IMR-90 (cell line): ENCODE measurements around the gene PODNL1. TPM values are rescaled to one million over a fixed set of nuclear protein-coding genes. Genes with fewer than 3 reads are reported as not detected.

Experiments
- ATAC-seq: fragments of 200-7000 bp; cut with Tn5 transposase; 2 replicates; pipeline ENCODE4 v1.9.1; 2020; ENCODE audit warnings: low read depth, mild to moderate bottlenecking, moderate library complexity
- BruUV-seq: library from RNA; stranded (reverse); fragments of 400-500 nt; replicated peaks from 2 replicates; lab custom pipeline; 2021; lab: Mats Ljungman, UMichigan
- CTCF ChIA-PET: fragments of 300-600 bp; formaldehyde crosslinking; extraction: SDS; loops from one replicate; lab custom pipeline; 2021; ENCODE audit warnings: antibody characterized with exemption; lab: Yijun Ruan, JAX
- POLR2A ChIA-PET: fragments of 300-600 bp; sonication (Branson Sonifier 250); formaldehyde crosslinking; loops from one replicate; lab custom pipeline; 2022; ENCODE audit warnings: antibody characterized with exemption; ENCODE audit not compliant: unreplicated experiment; lab: Charles Lee
- DNase-seq: peaks from one replicate; pipeline ENCODE4 v3.0.0; 2013
- H2AFZ ChIP-seq: replicated peaks from 2 replicates; pipeline ENCODE3; 2013; ENCODE audit warnings: low read length, mild to moderate bottlenecking; ENCODE audit not compliant: poor library complexity
- H2AK5ac ChIP-seq: 2 replicates; pipeline ENCODE4 v1.6.1; 2013; ENCODE audit warnings: low read depth, low read length, inconsistent platforms
- H2AK9ac ChIP-seq: replicated peaks from 2 replicates; pipeline ENCODE3; 2013; ENCODE audit warnings: mild to moderate bottlenecking, low read depth, low read length, moderate library complexity; ENCODE audit not compliant: poor library complexity
- H2BK120ac ChIP-seq: 2 replicates; pipeline ENCODE4 v1.6.1; 2013; ENCODE audit warnings: low read depth, low read length, inconsistent platforms
- H2BK15ac ChIP-seq: 3 replicates; pipeline ENCODE4 v1.6.1; 2013; ENCODE audit warnings: low read depth, low read length, inconsistent platforms
- H2BK20ac ChIP-seq: 2 replicates; pipeline ENCODE4 v1.6.1; 2013; ENCODE audit warnings: low read depth, mild to moderate bottlenecking, inconsistent platforms, low read length, moderate library complexity
- H2BK5ac ChIP-seq: 2 replicates; pipeline ENCODE4 v1.6.1; 2013; ENCODE audit warnings: mild to moderate bottlenecking, low read depth, low read length, inconsistent platforms; ENCODE audit not compliant: poor library complexity, severe bottlenecking
- H3K14ac ChIP-seq: replicated peaks from 2 replicates; pipeline ENCODE4 v1.6.1; 2013; ENCODE audit warnings: low read depth, low read length, inconsistent platforms
- H3K18ac ChIP-seq: 2 replicates; pipeline ENCODE4 v1.6.1; 2013; ENCODE audit warnings: low read depth, low read length, control low read depth
- H3K23ac ChIP-seq: 2 replicates; pipeline ENCODE4 v1.6.1; 2013; ENCODE audit warnings: low read depth, low read length, inconsistent platforms
- H3K27ac ChIP-seq: 2 replicates; pipeline ENCODE4 v1.5.1; 2013; ENCODE audit warnings: mild to moderate bottlenecking, control low read depth, low read length; ENCODE audit not compliant: insufficient read depth
- H3K27me3 ChIP-seq: 2 replicates; pipeline ENCODE4 v1.6.1; 2013; ENCODE audit warnings: low read length; ENCODE audit not compliant: control insufficient read depth, insufficient read depth
- H3K36me3 ChIP-seq: 2 replicates; pipeline ENCODE4 v1.6.1; 2013; ENCODE audit warnings: low read length, mixed read lengths; ENCODE audit not compliant: control insufficient read depth, insufficient read depth
- H3K4ac ChIP-seq: 2 replicates; pipeline ENCODE4 v1.6.1; 2013; ENCODE audit warnings: low read depth, low read length, inconsistent platforms
- H3K4me1 ChIP-seq: 2 replicates; pipeline ENCODE4 v1.6.1; 2013; ENCODE audit warnings: low read length, mixed read lengths; ENCODE audit not compliant: control insufficient read depth, insufficient read depth
- H3K4me2 ChIP-seq: 2 replicates; pipeline ENCODE4 v1.6.1; 2013; ENCODE audit warnings: low read depth, mild to moderate bottlenecking, control low read depth, low read length, moderate library complexity
- H3K4me3 ChIP-seq: 2 replicates; pipeline ENCODE4 v1.5.1; 2013; ENCODE audit warnings: low read depth, mild to moderate bottlenecking, control low read depth, low read length, moderate library complexity; ENCODE audit not compliant: insufficient read depth
- H3K56ac ChIP-seq: 2 replicates; pipeline ENCODE4 v1.6.1; 2013; ENCODE audit warnings: low read length, inconsistent platforms; ENCODE audit not compliant: insufficient read depth; ENCODE audit errors: extremely low read depth
- H3K79me1 ChIP-seq, 2 experiments: 2 replicates each; pipeline ENCODE4 v1.6.1; 2013; ENCODE audit warnings: low read length in 2 of 2, inconsistent platforms in 1 of 2, low read depth in 1 of 2
- H3K9ac ChIP-seq: 2 replicates; pipeline ENCODE4 v1.6.1; 2013; ENCODE audit warnings: low read depth, low read length, control low read depth
- H3K9me1 ChIP-seq: 2 replicates; pipeline ENCODE4 v1.6.1; 2013; ENCODE audit warnings: low read length, inconsistent platforms; ENCODE audit not compliant: insufficient read depth
- H3K9me3 ChIP-seq: 2 replicates; pipeline ENCODE4 v1.6.1; 2013; ENCODE audit warnings: low read length; ENCODE audit not compliant: control insufficient read depth, insufficient read depth
- H4K20me1 ChIP-seq: 2 replicates; pipeline ENCODE4 v1.6.1; 2013; ENCODE audit warnings: low read length, inconsistent platforms; ENCODE audit not compliant: insufficient read depth
- H4K5ac ChIP-seq: 2 replicates; pipeline ENCODE4 v1.6.1; 2013; ENCODE audit warnings: mild to moderate bottlenecking, low read depth, low read length, control low read depth
- H4K8ac ChIP-seq, 2 experiments: 2 replicates each; pipeline ENCODE4 v1.6.1; 2013; ENCODE audit warnings: low read depth in 2 of 2, low read length in 2 of 2, control low read depth in 1 of 2, inconsistent platforms in 1 of 2
- H4K91ac ChIP-seq: 2 replicates; pipeline ENCODE4 v1.6.1; 2013; ENCODE audit warnings: low read depth, low read length, inconsistent platforms; ENCODE audit not compliant: insufficient read depth
- BHLHE40 ChIP-seq: fragments of 150-350 bp; IDR thresholded peaks from 2 replicates; pipeline ENCODE4 v1.6.1; 2016; ENCODE audit warnings: mild to moderate bottlenecking, low read depth, low read length
- CEBPB ChIP-seq: IDR thresholded peaks from 2 replicates; pipeline ENCODE4 v1.6.1; 2012; ENCODE audit warnings: low read depth, low read length, improper control_type of control experiment
- CTCF ChIP-seq: conservative IDR thresholded peaks from 2 replicates; pipeline ENCODE4 v1.5.1; 2012; ENCODE audit warnings: mild to moderate bottlenecking, low read depth, low read length, improper control_type of control experiment
- ELK1 ChIP-seq: fragments of 150-350 bp; IDR thresholded peaks from 2 replicates; pipeline ENCODE4 v1.6.1; 2016; ENCODE audit warnings: low read depth, mild to moderate bottlenecking, low read length, moderate library complexity, borderline replicate concordance
- FOS ChIP-seq: fragments of 150-350 bp; IDR thresholded peaks from 2 replicates; pipeline ENCODE4 v1.6.1; 2016; ENCODE audit warnings: low read depth, low read length
- MAFK ChIP-seq: IDR thresholded peaks from 2 replicates; pipeline ENCODE4 v1.6.1; 2012; ENCODE audit warnings: low read depth, low read length, improper control_type of control experiment
- MAZ ChIP-seq: IDR thresholded peaks from 2 replicates; pipeline ENCODE4 v1.6.1; 2012; ENCODE audit warnings: low read depth, mild to moderate bottlenecking, low read length, improper control_type of control experiment, moderate library complexity, borderline replicate concordance
- MXI1 ChIP-seq: IDR thresholded peaks from 2 replicates; pipeline ENCODE4 v1.6.1; 2012; ENCODE audit warnings: low read depth, mild to moderate bottlenecking, low read length, moderate library complexity, borderline replicate concordance
- RAD21 ChIP-seq: IDR thresholded peaks from 2 replicates; pipeline ENCODE4 v1.6.1; 2012; ENCODE audit warnings: low read length, improper control_type of control experiment
- RCOR1 ChIP-seq: IDR thresholded peaks from 2 replicates; pipeline ENCODE4 v1.6.1; 2012; ENCODE audit warnings: mild to moderate bottlenecking, low read length, improper control_type of control experiment; ENCODE audit not compliant: insufficient replicate concordance
- RFX5 ChIP-seq: IDR thresholded peaks from 2 replicates; pipeline ENCODE4 v1.8.0; 2012; ENCODE audit warnings: low read depth, mild to moderate bottlenecking, low read length, moderate library complexity
- SMC3 ChIP-seq: fragments of 150-350 bp; IDR thresholded peaks from 2 replicates; pipeline ENCODE4 v1.6.1; 2016; ENCODE audit warnings: low read depth, mild to moderate bottlenecking, antibody characterized with exemption, low read length, moderate library complexity
- USF2 ChIP-seq: fragments of 150-350 bp; IDR thresholded peaks from 2 replicates; pipeline ENCODE4 v1.6.1; 2017; ENCODE audit warnings: mild to moderate bottlenecking, antibody characterized with exemption, low read length, low read depth
- WGBS, 2 experiments: methylation state at CpG; one replicate each; pipeline versions ENCODE4 v1.1.5 to v1.1.7; 2013; ENCODE audit warnings: missing lambda C conversion rate in 2 of 2; ENCODE audit not compliant: insufficient read length in 1 of 2; ENCODE audit errors: extremely low coverage in 2 of 2; 5-methylcytosine and 5-hydroxymethylcytosine counted together
- dilution Hi-C: fragments of 300-500 bp; cut with HindIII; formaldehyde crosslinking; loops from one replicate; pipeline ENCODE4 v1.14.3; 2018; ENCODE audit warnings: low sequenced_read_pairs; ENCODE audit not compliant: unreplicated experiment
- in situ Hi-C: fragments of 300-500 bp; cut with MboI; formaldehyde crosslinking; loops from 3 replicates; pipeline ENCODE4 v1.14.3; 2019; ENCODE audit warnings: low sequenced_read_pairs, inconsistent platforms, mixed read lengths
- intact Hi-C: fragments of 100-400 bp; cut with micrococcal nuclease; formaldehyde crosslinking; loops from 2 replicates; pipeline ENCODE4 v1.10.0; 2022
- polyA plus RNA-seq, 3 experiments: library from polyadenylated mRNA; depleted of rRNA; stranded (reverse); fragments of >200 nt; gene quantifications; 2 replicates each; pipeline ENCODE4 v1.2.3, GENCODE V29; 2012; ENCODE audit warnings: low replicate concordance in 1 of 3
- total RNA-seq: library from RNA; depleted of rRNA; stranded (reverse); fragments of >200 nt; gene quantifications from 2 replicates; pipeline ENCODE4 v1.2.3, GENCODE V29; 2012

PODNL1 gene
- total and polyA plus RNA-seq, 2 of the 4 experiments (the other 2 are of a cell fraction): under 0.01 to 2.4 TPM

DNA sequence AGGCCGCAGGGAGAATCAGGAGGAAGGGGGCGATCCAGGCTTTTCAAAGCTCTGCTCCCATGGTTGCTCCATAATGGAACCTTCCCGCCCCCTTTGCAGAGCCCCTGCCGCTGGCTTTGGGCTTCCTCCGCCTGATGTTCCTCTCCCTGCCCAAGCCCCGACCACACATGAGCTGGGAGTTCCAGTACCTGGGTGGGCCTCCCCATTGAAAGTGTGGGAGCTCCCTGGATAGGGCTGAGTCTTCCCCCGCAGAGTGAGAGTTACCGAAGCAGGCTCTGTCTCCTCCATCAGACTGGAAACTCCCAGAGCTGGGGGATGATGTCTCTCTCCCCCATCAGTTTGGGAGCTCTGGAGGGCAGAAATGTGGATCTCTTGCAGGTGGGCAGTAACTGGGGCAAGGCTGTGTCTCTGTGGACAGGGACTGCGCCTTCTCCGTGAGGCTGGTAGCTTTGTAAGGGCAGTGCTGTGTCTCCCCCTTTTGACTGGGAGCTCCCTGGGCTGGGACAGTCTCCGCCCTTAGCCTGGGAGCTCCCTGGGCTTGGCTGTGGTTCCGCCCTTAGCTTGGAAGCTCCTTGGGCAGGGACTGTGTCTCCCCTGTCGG lies 14.8 kb upstream of the PODNL1 start:
- no peaks in the 10 kb centered on the region for H3K27me3 ChIP-seq
- no peak overlapping the region for H2BK15ac ChIP-seq
- dilution Hi-C loops (no loop called here), in situ Hi-C loops (no loop called here), intact Hi-C loops (loop anchor here (2.0 kb wide), 1 partner anchor 72 kb away; no protein-coding TSS in a partner anchor)
- ChIA-PET CTCF (interaction anchor here (1.1 to 2.4 kb wide), 2 partner anchors 9 to 15 kb away, joined by 3 to 8 read pairs; partner anchors contain the start of gene PODNL1), POLR2A (interaction anchor here (0.7 kb wide), 1 partner anchor 15 kb away, joined by 3 read pairs; the partner anchor contains the start of gene PODNL1)
- H3K9ac ChIP-seq: peak overlapping the region; percentile 70
- peak overlapping the region; percentile 69 for H2AFZ ChIP-seq
- peaks cover 25% of the 10 kb centered on the region for H3K36me3 ChIP-seq
- H3K4me3 ChIP-seq: peak overlapping the region; percentile 60
- BruUV-seq: no TSS peak
- H3K14ac ChIP-seq: peak overlapping the region; percentile 83; the same call in 1 of the 2 replicates
- no peak overlapping the region for H3K56ac ChIP-seq
- no peak overlapping the region for H2BK120ac ChIP-seq
- peak overlapping the region; percentile 45; the same call in 1 of the 2 replicates for H3K27ac ChIP-seq
- DNase-seq (peak; percentile 39), ATAC-seq (peak; percentile 27)
- WGBS, 2 experiments: 10% methylated on average over 2 of the region's 13 CpGs; no CpG with 5 or more reads in 1 of the 2 experiments
- no peak overlapping the region for H3K18ac ChIP-seq
- peak overlapping the region; percentile 93 for H3K4me2 ChIP-seq
- peaks cover 12% of the 10 kb centered on the region for H4K20me1 ChIP-seq
- 0 out of 4 replicates have a peak overlapping the region, but pooled peaks of 1 of the 2 experiments have one; percentile 2 for H4K8ac ChIP-seq
- H3K9me1 ChIP-seq: 0 out of 2 replicates have a peak, but pooled peaks cover 4% of the 10 kb centered on the region
- H3K9me3 ChIP-seq: no peaks in the 10 kb centered on the region
- peaks cover 13 to 31% of the 10 kb centered on the region in 2 experiments for H3K79me1 ChIP-seq
- H2BK5ac ChIP-seq: no peak overlapping the region
- peak overlapping the region; percentile 65 for H3K4ac ChIP-seq
- H4K5ac ChIP-seq: no peak overlapping the region
- peak overlapping the region; percentile 74 for H2AK5ac ChIP-seq
- peaks cover 3% of the 10 kb centered on the region; the same call in 1 of the 2 replicates for H3K4me1 ChIP-seq
- peak overlapping the region; percentile 53; the same call in 1 of the 2 replicates for H3K23ac ChIP-seq
- no peak overlapping the region for H2BK20ac ChIP-seq
- H2AK9ac ChIP-seq: peak overlapping the region; percentile 95
- H4K91ac ChIP-seq: peak overlapping the region; percentile 32; the same call in 1 of the 2 replicates
- TF ChIP-seq BHLHE40 (no peak), MXI1 (no peak), FOS (no peak), RCOR1 (no peak), CEBPB (no peak), USF2 (no peak), MAZ (no peak), RFX5 (no peak), CTCF (peak; percentile 26; the same call in 1 of the 2 replicates), MAFK (no peak), ELK1 (no peak), SMC3 (no peak), RAD21 (peak; percentile 38)
